ENCODE measurements around the gene KRT78.

KRT78 gene

DNA sequence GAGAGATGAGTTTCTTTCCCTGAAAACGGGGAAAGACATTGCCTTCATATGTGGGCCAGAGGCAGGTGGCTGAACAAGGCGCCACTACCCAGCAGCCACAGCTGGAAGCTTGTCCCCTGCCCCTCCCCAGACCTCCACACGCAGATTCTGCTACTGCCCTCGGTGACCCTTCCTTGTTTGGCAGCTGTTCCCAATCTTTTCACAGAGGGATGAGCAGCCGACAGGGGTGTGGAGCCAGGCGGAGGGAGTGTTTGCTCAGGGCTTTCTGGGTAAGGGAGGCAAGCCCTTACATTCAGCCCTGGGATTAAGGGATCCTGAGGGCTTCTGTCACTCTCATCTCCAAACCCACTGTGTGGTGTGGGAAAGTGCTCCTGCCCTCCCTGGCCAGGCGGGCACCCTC, 30.4 kb downstream of the KRT78 start:
- no peak for TF ChIP-seq Cebpa-rat (IDR thresholded peaks at IDR 0.05)
- no peaks in the 10 kb centered on the region for H3K36me3 ChIP-seq
- no peaks in the 10 kb centered on the region for H3K9me3 ChIP-seq
- H3K4me2 ChIP-seq: no peak overlapping the region
- no peaks in the 10 kb centered on the region for H4K20me1 ChIP-seq
- no peak overlapping the region for H3K27ac ChIP-seq
- no peak overlapping the region for H3K9ac ChIP-seq
- H3K27me3 ChIP-seq: no peaks in the 10 kb centered on the region
- no peak overlapping the region for H3K4me3 ChIP-seq
- no peaks in the 10 kb centered on the region for H3K4me1 ChIP-seq

DNA sequence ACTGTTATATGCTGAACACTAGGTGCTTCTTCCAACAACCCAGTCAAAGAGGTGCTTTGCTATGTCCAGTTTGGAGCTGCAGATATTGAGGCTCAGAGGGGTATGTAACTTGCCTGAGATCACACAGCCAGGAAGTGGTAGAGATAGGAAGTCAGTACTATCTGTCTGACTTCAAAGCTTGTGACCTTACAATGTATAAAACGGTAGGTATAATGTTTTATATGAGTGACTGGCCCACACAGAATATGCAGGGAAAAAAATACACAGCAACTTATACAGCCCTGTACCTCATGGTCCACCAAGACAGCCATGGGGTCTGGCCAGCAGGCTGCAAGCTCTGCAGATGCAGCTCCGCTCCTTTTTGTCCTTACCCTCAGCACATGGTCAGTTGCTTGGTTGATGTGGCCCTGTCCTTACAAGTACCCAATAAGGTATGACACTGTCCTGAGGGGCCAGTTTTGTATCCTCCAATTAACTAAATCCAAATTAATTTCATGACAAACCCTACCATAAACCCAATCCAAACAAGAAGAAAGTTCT, 31.0 kb downstream of the KRT78 start:
- Histone ChIP-seq H3K4me1 (no peaks in the 10 kb centered on the region), H3K4me2 (no peak overlapping the region), H3K9ac (no peak overlapping the region), H3K36me3 (no peaks in the 10 kb centered on the region), H3K4me3 (no peak overlapping the region), H3K27ac (no peak overlapping the region), H4K20me1 (no peaks in the 10 kb centered on the region), H3K9me3 (no peaks in the 10 kb centered on the region), H3K27me3 (no peaks in the 10 kb centered on the region)
- no peak for TF ChIP-seq Cebpa-rat (IDR thresholded peaks at IDR 0.05)

DNA sequence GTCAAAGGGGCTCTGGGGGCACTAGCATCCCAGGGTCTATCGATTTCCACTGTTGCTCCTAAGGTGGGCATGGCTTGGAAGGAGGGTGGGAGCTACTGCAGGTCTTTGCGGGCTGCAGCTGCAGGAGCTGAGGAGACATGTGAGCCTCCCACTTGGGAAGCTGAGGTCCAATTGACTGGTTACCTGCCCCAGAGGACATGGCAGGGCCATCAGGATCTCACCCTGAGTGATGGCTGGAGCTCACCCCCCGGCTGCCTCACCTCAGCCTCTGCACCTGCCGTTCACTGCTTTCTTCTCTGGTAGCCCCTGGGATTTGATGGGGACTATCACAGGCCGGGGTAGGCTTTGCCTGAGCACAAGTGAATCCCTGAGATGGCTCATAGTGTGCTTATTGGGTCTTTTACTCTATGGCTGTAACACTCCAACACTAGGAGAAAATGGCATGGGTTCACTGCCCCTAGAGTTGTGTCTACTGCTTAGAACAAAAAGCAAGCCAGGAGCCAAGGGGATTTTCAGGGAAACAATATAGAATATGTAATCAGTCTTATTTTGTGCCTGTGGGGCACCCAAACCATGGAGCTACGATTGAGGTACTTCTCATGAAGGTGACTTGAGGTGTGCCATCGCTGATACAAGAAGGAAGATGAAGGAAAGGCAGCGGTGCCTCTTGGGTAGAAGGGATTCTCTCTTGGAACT, 31.6 kb downstream of the KRT78 start:
- H3K27me3 ChIP-seq: no peaks in the 10 kb centered on the region
- no peaks in the 10 kb centered on the region for H3K9me3 ChIP-seq
- no peak overlapping the region for H3K4me3 ChIP-seq
- H3K36me3 ChIP-seq: no peaks in the 10 kb centered on the region
- H3K27ac ChIP-seq: no peak overlapping the region
- H4K20me1 ChIP-seq: no peaks in the 10 kb centered on the region
- H3K4me2 ChIP-seq: no peak overlapping the region
- no peak overlapping the region for H3K9ac ChIP-seq
- no peak for TF ChIP-seq Cebpa-rat (IDR thresholded peaks at IDR 0.05)
- H3K4me1 ChIP-seq: no peaks in the 10 kb centered on the region

DNA sequence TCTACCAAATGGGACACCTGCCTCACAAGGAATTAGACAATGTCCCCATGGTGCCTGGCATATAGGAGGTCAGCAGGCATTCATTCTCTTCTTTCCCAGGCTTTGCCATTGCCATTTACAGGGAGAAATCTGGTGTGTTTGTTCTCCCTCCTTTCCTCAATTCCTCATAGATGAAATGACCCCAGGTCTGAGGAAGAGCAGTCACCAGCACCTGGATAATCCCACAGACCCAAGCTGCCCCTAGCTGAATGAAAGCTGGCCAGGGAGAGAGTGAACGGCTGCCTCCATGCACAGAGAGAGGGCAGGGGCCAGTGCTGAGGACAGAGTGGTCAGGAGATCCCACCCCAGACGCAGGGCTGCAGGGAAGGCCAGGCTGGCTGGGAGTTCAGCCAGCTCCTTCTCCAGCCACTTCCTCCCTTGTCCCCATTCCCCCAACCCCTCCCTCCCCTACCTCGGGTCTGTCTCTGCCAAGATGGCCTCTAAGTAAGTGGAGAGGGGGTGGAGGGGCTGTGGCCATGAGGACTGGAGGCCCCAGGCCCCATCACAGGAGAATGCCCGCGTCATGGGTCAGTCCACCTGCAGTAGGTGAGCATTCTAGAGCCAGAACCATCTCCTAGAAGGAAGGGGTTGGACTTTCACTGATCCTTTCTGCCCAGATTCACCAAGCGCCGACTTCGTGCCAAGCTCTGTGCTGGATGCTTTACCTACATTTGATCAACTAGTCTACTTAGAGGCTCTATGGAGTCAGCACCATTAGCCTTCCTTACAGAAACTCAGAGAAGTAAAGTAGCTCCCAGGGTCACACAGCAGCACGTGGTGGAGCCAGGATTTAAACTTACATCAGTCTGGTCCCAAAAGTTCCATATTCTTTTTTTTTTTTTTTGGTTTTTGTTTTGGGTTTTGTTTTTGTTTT, 32.9 kb downstream of the KRT78 start:
- no peak for TF ChIP-seq Cebpa-rat (IDR thresholded peaks at IDR 0.05)
- no peak overlapping the region for H3K4me2 ChIP-seq
- H3K9me3 ChIP-seq: no peaks in the 10 kb centered on the region

DNA sequence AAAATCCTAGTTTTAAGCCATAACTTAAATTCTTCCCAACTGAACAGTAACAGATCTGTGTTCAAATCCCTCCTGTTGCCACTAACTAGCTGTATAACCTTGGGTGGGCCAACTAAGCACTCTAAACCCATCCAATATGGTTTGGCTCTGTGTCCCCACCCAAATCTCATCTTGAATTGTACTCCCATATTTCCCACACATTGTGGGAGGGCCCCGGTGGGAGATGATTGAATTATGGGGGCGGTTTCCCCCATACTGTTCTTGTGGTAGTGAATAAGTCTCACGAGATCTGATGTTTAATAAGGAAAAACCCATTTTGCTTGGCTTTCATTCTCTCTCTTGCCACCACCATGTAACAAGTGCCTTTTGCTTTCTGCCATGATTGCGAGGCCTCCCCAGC, 33.6 kb downstream of the KRT78 start:
- H3K9me3 ChIP-seq: no peaks in the 10 kb centered on the region
- H3K4me2 ChIP-seq: no peak overlapping the region
- H3K4me3 ChIP-seq: no peak overlapping the region
- no peak overlapping the region for H3K27ac ChIP-seq
- H3K36me3 ChIP-seq: no peaks in the 10 kb centered on the region
- H4K20me1 ChIP-seq: no peaks in the 10 kb centered on the region
- no peaks in the 10 kb centered on the region for H3K4me1 ChIP-seq
- H3K27me3 ChIP-seq: no peaks in the 10 kb centered on the region
- no peak for TF ChIP-seq Cebpa-rat (IDR thresholded peaks at IDR 0.05)
- H3K9ac ChIP-seq: no peak overlapping the region

More for the DNA sequence above, 32.9 kb downstream of the KRT78 start:
- no peaks in the 10 kb centered on the region for H4K20me1 ChIP-seq
- H3K9ac ChIP-seq: no peak overlapping the region
- H3K27me3 ChIP-seq: no peaks in the 10 kb centered on the region
- no peak overlapping the region for H3K27ac ChIP-seq
- H3K4me1 ChIP-seq: no peaks in the 10 kb centered on the region
- no peak overlapping the region for H3K4me3 ChIP-seq
- H3K36me3 ChIP-seq: no peaks in the 10 kb centered on the region

DNA sequence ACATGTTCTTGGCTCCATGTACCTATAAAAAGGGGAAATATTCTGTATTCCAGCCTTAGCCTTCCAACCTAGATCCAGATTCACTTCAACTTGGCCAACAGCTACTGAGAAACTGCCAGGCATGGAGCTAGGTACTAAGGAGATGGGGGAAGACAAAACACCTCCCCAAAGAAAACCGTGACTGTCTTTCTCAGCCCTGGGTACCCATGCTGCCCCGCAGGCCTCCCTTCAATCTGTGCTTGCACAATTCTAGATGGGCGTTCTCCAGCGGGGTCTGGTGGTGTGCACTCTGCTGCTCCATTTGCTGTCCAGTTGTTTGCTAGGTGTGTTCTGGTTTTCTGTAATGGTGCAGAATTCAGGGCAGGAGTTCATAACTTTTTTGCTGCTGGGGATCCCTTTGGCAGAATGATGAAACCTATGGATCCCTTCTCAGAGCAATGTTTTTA, 34.1 kb downstream of the KRT78 start:
- H3K9me3 ChIP-seq: no peaks in the 10 kb centered on the region
- no peak for TF ChIP-seq Cebpa-rat (IDR thresholded peaks at IDR 0.05)
- no peak overlapping the region for H3K4me2 ChIP-seq
- H3K9ac ChIP-seq: no peak overlapping the region
- no peaks in the 10 kb centered on the region for H3K4me1 ChIP-seq
- no peak overlapping the region for H3K4me3 ChIP-seq
- no peaks in the 10 kb centered on the region for H3K27me3 ChIP-seq
- H3K36me3 ChIP-seq: no peaks in the 10 kb centered on the region
- H4K20me1 ChIP-seq: no peaks in the 10 kb centered on the region
- no peak overlapping the region for H3K27ac ChIP-seq

DNA sequence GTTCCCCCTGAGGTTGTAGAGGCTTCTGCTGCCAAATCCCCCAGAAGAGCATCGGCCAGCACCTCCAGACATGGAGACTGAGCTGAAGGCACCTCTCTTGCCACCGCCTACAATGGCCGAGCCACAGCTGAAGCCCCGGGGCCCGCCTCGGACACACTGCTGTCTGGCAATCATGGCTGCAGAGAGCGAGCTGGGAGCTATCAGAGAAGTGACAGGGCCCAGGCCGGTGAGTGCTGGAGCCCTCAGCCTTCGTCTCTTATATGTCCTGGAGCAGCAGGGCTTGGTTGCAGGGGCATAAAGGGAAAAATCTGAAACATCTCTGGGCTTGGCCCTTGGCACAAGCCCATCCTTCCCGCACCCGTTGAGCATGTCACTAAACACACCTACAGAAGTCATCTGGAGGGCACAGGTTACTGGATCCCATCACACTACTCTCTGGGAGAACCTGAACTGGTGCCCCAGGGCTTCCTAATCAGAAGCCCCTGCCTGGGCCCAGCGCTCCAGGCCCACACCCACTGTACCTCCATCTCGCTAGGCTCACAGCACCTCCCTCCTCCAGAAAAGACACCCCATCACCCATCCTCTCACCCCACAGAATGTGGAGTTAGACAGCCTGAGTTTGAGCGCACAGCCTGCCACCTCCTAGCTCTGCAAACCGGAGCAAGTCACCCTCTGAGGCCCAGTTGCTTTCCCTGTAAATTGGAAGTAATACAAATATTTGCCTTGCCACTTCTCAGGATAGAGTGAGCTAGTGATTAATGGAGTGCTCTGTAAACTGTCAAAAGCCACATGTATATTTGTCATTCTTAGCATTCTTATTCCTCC, 34.7 kb downstream of the KRT78 start, which contains the start of gene KRT4:
KRT4 (minus strand) TSS at position 232 of the 825 bp plus-strand sequence; CDS start at position 174, 58 bp downstream.
- Histone ChIP-seq H3K4me1 (no peaks in the 10 kb centered on the region), H3K4me3 (no peak within 1 kb of the TSS), H3K27me3 (no peaks in the 10 kb centered on the region), H3K9me3 (no peaks in the 10 kb centered on the region), H4K20me1 (no peaks in the 10 kb centered on the region), H3K36me3 (no peaks in the 10 kb centered on the region), H3K4me2 (no peak within 1 kb of the TSS), H3K9ac (no peak within 1 kb of the TSS), H3K27ac (no peak within 1 kb of the TSS)
- no peak for TF ChIP-seq Cebpa-rat (IDR thresholded peaks at IDR 0.05)

DNA sequence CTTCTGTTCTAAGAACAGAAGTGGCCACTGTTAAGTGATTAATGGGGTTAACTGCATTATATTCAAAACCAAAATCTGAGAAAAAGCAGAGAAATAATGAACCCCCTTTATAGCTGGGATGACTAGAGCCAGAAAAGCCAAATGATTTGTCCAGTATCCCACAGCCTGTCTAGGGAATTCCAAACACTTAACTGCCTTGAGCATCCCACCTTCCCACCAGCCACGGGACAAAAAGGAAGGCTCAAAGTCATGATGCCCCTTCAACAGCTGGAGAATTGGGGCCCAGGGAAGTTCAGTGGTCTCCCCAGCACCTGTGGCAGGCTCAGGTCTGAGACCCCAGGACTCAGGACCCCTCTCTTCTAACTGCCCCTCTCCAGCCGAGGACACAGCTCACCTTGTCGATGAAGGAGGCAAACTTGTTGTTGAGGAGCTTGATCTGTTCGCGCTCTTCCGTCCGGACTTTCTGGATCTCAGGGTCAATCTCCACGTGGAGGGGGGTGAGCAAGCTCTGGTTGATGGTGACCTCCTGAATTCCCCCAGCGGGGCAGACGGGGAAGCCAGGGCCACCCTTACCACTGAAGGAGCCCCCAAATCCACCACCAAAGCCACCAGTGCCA, 35.5 kb downstream of the KRT78 start:
- Histone ChIP-seq H3K4me1 (no peaks in the 10 kb centered on the region), H3K4me3 (no peak overlapping the region), H3K9me3 (no peaks in the 10 kb centered on the region), H3K27me3 (no peaks in the 10 kb centered on the region), H3K36me3 (no peaks in the 10 kb centered on the region), H3K9ac (no peak overlapping the region), H3K4me2 (no peak overlapping the region), H3K27ac (no peak overlapping the region), H4K20me1 (no peaks in the 10 kb centered on the region)
- TF ChIP-seq Cebpa-rat (IDR thresholded peaks at IDR 0.05): no peak

DNA sequence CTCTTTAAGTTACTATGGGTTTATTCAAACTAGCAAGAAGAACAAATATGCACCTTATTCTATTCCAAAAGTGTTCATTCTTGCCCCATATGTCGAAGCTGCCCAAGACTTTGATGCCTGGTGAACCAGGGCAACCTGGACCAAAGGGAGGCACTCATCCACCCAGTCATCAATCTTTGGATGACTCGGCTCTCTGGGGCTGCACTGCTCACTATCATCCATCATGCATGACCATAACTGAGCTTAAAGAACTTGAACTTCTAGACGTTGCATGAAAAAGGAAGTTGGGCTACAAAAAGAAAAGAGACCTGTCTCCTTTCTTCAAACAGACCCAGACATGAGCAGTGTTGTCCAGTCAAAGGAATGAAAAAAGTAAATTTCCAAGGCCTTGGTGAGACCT, 36.0 kb downstream of the KRT78 start:
- no peak for TF ChIP-seq Cebpa-rat (IDR thresholded peaks at IDR 0.05)
- no peaks in the 10 kb centered on the region for H3K4me1 ChIP-seq
- no peak overlapping the region for H3K9ac ChIP-seq
- H3K27me3 ChIP-seq: no peaks in the 10 kb centered on the region
- no peaks in the 10 kb centered on the region for H4K20me1 ChIP-seq
- H3K4me2 ChIP-seq: no peak overlapping the region
- H3K4me3 ChIP-seq: no peak overlapping the region
- H3K36me3 ChIP-seq: no peaks in the 10 kb centered on the region
- H3K9me3 ChIP-seq: no peaks in the 10 kb centered on the region
- no peak overlapping the region for H3K27ac ChIP-seq

All from BLaER1 (cell line).